GM19438 (cell line): Measurements from ENCODE around the gene AURKA.
"Not testable (repeated sequence)": the region's sequence is repeated elsewhere in the genome, so short reads cannot be mapped to it uniquely, and the experiment has no call there.

Source experiments
- ATAC-seq: cut with Tn5 transposase; IDR thresholded peaks from one replicate; pipeline ENCODE4 v1.9.1; 2021; ENCODE audit warnings: low read depth; ENCODE audit not compliant: unreplicated experiment

The AURKA gene

DNA sequence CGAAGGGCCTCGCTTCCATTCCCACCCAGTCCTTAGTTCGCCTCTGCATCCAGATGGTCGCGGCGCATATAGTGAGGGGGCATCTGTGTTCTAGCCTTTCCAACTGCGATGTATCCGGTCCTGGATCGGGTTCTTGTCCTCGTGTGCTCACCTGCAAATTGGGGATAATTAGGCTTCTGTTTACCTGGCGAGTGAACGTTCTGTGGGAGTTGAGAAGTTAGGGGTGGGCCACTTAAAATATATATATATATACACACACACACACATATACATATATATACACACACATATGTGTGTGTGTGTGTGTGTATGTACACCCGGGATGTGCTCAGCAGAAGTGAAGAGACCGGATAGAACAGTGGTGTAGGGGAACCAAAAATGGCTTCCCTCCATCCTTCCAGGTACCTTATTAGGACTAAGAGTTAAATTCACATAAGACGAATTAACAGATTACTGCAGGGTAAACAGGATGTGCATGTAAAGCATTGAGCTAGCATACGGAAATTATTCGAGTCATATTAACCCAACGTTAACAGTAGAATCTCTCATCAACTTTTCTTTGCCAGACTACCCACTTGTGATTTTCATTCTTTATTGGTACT is 967 bp upstream of the AURKA start:
- no peak for ATAC-seq

DNA sequence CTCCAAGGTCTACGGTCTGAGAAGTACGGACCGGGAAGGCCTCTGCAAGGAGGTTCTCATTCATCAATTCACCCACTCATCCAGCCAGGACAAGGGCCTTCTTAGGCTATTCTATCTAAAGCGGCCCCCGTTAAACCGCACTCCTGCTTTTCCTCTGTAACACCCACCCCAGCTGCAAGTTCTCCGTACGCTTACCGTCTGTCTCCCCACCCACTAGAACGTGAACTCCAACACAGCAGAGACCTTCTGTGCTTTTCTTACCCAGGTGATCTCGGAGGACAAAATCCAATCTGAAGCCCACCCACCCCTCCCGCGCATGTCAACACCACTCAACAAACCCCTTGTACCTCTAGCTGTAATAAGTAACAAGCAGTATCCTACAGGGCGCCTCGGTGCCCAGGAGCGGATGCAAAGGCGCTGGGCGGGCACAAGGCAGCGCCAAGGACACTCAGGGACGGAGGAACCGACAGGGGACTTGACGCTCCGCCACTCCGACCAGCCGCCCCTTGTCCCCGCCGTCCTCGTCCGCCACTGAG is 351 bp downstream of the AURKA start:
- peak; percentile 44 for ATAC-seq

GRCh38 chr20:56391037-56391436 is 978 bp downstream of the AURKA start:
- no peak for ATAC-seq

GRCh38 chr20:56390396-56390795 is 1.6 kb downstream of the AURKA start:
- ATAC-seq = not testable (repeated sequence)

DNA sequence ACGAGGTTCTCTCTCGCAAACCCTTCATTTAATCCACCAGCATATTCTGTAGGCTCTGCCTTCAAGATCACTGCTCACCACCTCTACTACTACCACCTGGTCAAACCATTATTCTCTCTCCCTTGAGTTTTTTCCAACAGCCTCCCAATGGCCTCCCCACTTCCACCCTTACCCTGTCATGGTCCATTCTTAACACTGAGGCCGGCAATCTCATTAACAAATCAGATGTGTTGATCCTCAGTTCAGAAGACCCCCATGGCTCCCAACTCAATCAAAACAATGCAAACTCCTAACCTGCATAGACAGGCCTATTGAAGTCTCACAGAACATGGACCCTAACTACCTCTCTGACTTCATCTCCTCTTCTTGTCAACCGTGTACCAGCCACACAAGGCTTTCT is 2.2 kb downstream of the AURKA start:
- no peak for ATAC-seq

DNA sequence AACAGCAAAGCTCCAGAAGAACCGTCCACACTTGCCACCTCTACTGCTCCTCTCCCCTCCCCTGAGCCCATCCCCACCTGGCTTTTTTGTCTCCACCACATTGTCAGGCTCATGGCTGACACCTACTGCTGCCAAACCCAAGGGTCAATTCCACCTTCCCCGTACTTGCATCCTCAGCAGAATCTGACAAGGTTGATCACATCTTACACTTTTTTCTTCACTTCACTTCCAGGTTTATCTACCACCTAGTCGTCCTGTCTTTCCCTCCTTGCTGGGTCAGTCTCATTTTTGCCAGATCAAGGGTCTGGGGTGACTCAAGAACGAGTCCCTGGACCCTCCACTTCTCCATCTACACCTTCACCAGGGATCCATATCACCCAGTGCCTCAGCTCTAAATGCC is 3.1 kb downstream of the AURKA start:
- no peak for ATAC-seq

- no peak for ATAC-seq
Observed at GRCh38 chr20:56386219-56386618, 5.8 kb downstream of the AURKA start.

GRCh38 chr20:56385130-56385529 is 6.9 kb downstream of the AURKA start:
- no peak for ATAC-seq

DNA sequence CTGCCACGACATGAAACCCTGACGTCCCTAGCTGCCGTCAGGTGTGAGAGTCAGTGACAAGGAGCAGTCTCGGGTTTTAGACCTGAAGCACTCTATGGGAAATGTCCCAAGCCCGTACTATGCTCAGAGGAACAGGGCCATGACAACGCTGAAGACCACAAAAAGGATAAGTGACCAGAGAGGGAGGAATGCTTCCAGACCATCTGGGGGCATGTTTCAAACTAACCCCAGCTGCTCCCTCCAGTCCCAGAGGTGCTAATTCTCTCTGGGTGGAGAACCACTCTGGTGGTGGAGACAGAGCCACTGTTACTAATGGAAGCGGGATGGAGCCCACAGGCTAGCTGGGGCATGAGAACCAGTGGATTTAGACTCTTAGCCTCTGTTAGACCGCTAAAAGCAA is 8.7 kb downstream of the AURKA start:
- no peak for ATAC-seq

DNA sequence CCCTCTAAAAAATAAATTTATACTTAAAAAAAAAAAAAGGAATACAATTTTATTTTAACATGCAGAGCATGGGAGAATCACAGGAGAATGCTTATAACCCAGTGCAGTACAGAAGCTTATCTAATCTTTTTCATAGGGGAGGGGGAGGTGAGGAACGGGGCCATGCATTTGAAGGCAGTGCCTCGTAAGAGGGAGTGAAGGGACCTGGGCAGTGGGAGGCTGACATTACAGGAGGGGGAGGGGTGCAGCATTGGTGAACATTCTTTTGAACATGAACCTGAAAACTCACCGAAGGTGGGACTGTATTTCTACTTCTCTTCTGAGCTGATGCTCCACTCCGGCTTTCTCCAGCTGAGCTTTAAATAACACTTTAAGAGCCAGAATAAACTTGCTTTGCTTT is 9.3 kb downstream of the AURKA start:
- ATAC-seq = no peak

DNA sequence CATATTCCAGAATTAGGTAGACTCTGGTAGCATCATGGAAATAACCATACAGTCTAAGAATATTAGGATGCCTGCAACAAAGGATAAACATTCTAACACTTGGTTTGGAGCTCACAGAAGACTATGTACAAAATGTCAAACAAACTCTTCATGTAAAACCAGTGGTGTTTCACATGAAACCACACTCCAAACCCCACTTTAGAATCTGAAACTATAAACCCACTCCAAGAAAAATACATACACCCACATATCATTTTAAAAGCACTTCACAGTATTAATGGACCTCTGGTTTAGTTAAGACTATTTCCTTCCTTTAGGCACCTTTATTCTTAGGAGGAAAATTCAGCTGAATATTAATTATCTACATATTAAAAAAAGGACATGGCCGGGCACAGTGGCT is 10.5 kb downstream of the AURKA start:
- ATAC-seq = no peak

DNA sequence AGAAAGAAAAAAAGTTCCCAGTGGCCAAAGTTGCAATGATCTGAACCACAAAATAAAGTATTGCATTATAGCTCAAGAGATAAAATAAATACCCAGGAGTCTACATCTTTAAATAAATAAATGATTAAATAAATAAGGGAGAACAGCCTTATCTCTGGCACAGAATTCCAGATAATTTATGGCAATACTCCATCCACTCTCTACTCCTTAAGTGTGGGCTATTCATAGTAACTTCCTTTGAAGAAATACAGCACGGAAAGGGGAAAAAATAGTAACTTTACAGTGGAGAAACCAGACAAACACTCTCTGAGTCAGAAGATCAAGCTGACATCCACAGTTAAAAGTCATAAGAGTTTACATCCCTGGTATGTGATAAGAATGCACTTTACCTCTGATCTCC is 11.6 kb downstream of the AURKA start:
- no peak for ATAC-seq

- no peak for ATAC-seq
Observed at GRCh38 chr20:56378386-56378785, 13.6 kb downstream of the AURKA start.

DNA sequence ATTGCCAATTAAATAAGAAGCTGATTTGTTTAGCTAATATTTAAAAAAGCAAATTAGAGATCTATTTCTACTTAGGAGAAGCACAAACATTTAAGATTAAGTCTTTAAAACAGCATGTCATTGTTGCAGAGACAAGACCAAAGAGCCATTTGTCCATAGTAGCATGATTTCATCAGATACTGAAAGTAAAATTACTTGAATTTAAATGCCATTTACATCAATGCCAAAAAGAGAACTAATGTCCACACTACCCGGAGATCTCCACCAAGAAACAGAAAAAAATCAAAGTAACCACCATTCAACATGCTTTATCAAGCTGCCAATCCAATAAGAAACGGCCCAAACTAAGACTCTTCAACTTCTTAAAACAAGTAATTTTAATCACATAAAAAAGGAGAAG is 15.7 kb downstream of the AURKA start:
- no peak for ATAC-seq

- no peak for ATAC-seq
Observed at GRCh38 chr20:56373942-56374341, 18.1 kb downstream of the AURKA start.

DNA sequence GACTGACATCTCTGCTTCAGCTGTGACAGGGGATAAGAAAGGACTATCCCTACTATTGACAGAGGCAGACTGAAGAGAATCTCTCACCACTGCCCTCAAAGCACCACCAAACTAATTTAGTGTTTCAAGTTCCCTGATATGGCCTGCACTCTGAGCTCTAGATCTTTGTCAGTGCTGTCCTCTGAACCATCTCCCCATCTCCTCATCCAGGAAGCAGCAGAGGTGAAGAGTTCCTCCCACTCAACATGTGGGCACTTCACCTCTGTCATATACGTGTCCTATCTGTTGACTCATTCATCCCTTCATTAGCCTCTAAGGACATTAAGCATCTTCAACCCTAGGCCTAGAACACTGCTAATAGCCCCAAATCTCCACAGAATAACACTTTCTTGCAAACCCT is 19.2 kb downstream of the AURKA start:
- ATAC-seq = no peak

- ATAC-seq = no peak
Observed at GRCh38 chr20:56371977-56372376, 20.0 kb downstream of the AURKA start.

GRCh38 chr20:56369179-56369578 is 22.8 kb downstream of the AURKA start:
- ATAC-seq = no peak

GRCh38 chr20:56368351-56369134 is 23.5 kb downstream of the AURKA start:
- no peak for ATAC-seq

DNA sequence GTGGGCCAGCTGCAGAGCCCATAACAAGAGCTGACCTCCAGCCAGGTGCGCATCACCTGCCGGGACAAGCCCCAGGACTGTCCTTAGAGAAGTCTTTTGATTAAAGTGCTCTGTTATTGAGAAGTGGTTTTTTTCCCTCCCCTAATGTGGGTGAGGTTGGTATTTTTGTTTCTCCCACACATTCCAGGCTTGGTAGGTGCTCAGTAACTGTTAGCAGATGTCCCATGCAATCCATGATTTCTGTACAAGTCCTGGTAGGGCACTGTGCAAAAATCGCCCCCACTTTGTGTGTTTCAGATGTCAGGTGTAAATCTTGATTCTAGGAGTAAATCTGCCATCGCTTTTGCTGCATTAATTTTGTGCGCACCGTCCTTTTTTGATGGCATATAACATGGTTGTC is 28.5 kb downstream of the AURKA start:
- no peak for ATAC-seq

GRCh38 chr20:56362833-56363413 is 29.1 kb downstream of the AURKA start:
- no peak for ATAC-seq

GRCh38 chr20:56361900-56362299 is 30.1 kb downstream of the AURKA start:
- ATAC-seq = no peak
